LNCaP clone FGC (cell line): ENCODE measurements around the gene SORL1.

Experiments
- DNase-seq: peaks from one replicate; pipeline ENCODE4 v3.0.0-alpha.2; 2011; ENCODE audit warnings: low read depth
- H3K4me3 ChIP-seq: 2 replicates; pipeline ENCODE4 v1.5.1; 2011; ENCODE audit warnings: mild to moderate bottlenecking, low read depth, low read length, control low read depth
- CTCF ChIP-seq: IDR thresholded peaks from 2 replicates; pipeline ENCODE4 v1.5.1; 2012; ENCODE audit warnings: mild to moderate bottlenecking; ENCODE audit not compliant: control insufficient read depth, insufficient read depth; ENCODE audit errors: extremely low read depth

SORL1 gene

GRCh38 chr11:121659811-121660210 is 207.7 kb downstream of the SORL1 start:
- H3K4me3 ChIP-seq = no peak overlapping the region
- TF ChIP-seq CTCF = no peak
- no peak for DNase-seq

DNA sequence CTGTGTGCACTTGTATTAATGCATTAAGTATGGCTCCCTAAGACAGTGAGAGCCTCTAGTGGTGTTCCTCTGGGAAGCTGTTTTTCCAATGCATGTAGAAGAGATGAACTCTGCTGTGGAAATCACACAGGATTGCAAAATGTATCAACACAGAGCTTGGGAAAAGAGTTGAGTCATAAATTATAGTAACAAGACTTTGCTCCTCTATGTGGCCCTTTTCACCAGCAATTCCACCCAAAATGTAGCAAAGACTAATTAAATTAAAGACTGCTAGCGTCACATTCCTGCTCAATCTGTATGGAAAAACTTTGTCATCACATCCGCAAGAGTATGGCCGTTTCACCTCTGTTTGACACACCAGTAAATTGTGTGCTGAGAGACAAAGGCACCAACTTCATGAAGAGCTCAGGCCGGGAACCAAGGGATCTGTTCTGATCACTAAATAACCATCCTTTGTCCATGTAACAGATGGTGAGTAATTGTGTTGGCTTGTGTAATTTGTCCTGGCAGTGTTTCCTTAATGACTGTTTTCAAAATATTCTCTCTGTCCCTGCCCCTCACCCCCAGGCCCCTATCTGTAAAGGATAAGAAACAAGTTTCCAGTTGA is 209.9 kb downstream of the SORL1 start:
- H3K4me3 ChIP-seq = no peak overlapping the region
- no peak for DNase-seq
- TF ChIP-seq CTCF = no peak

DNA sequence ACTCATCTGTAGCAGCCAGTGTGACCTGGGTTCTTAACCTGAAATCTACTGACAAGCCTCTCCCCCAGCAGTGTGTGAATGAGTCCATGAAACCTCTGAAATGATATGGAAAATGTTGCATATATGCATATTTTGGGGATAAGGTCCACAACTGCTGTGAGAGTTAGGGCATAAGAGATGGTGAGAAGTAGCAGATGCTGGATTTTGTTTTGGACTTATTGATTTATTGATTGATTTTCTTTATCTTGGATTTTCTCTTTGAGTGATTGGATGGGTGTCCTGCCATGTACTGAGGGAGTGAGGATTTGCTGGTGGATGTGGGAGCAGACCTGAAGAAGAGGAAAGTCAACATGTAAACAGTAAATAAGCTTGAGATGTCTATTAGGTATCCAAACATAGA is 212.0 kb downstream of the SORL1 start:
- no peak overlapping the region for H3K4me3 ChIP-seq
- no peak for DNase-seq
- no peak for TF ChIP-seq CTCF

GRCh38 chr11:121665206-121665838 is 213.2 kb downstream of the SORL1 start:
- no peak overlapping the region for H3K4me3 ChIP-seq
- no peak for DNase-seq
- no peak for TF ChIP-seq CTCF

DNA sequence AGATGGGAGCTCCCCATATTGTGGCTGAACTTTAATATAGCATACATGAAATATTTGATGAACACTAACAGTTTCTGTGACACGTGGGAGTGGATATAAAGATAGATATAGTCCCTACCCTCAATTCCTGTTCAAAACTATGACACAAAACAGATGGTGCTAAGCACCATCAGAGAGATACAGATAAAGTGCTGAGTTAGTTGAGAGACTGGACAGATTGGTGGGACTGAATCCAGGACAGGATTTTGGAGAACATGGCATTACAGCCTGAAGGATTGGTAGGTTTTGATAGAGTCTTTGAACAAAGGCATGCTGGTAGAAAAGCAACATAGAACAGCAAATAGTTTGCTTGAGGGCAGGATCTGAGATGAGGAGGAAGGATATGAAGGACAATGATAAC is 215.7 kb downstream of the SORL1 start:
- no peak for DNase-seq
- no peak for TF ChIP-seq CTCF
- no peak overlapping the region for H3K4me3 ChIP-seq

- TF ChIP-seq CTCF = no peak
- no peak for DNase-seq
- no peak overlapping the region for H3K4me3 ChIP-seq
These were observed 217.3 kb downstream of the SORL1 start for GRCh38 chr11:121669422-121669821.

DNA sequence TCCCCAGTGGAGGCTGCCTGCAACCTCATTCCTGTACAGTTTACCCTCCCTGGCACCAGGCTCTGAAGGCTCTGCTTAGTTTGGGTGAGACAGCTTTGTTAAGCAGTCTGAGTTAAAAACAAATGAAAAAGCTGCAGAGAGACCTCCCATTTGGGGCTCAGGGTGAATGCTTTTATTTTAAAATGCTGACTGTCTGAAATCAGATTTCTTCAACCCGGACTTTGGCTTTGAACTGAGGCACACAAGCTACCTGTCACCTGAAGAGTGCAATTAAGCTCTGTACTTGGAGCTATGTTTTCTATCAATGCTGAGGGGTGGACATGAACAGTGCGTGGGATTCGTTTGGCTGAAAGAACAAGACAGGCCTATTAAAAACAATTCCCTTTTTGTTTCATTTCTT is 218.2 kb downstream of the SORL1 start:
- DNase-seq = no peak
- no peak for TF ChIP-seq CTCF
- no peak overlapping the region for H3K4me3 ChIP-seq
